Lung (tissue), 12 donors: ENCODE measurements around the gene PCID2. TPM values are rescaled to one million over a fixed set of nuclear protein-coding genes. Genes with fewer than 3 reads are reported as not detected.

Source experiments
- ATAC-seq: fragments of 200-7000 bp; cut with Tn5 transposase; one replicate; pipeline ENCODE4 v1.9.1; 2020; ENCODE audit warnings: moderate number of reproducible peaks; ENCODE audit not compliant: insufficient read depth, low FRiP score
- DNase-seq, 3 donors: peaks; one replicate each; pipeline ENCODE4 v3.0.0-alpha.2; 2013 to 2017
- H3K27ac ChIP-seq, 2 donors: one replicate each; pipeline ENCODE4 v1.5.1; 2013; ENCODE audit warnings: mild to moderate bottlenecking in 2 of 2, moderate library complexity in 2 of 2, control low read depth in 1 of 2, inconsistent platforms in 1 of 2, low read depth in 1 of 2, low read length in 1 of 2
- H3K27me3 ChIP-seq, 3 donors: one replicate each; pipeline ENCODE4 v1.5.1; 2013; ENCODE audit warnings: low read length in 2 of 3; ENCODE audit not compliant: control insufficient read depth in 3 of 3, insufficient read depth in 3 of 3
- H3K36me3 ChIP-seq, 4 donors: one replicate each; pipeline ENCODE4 v1.5.1; 2013; ENCODE audit warnings: low read length in 4 of 4, mild to moderate bottlenecking in 1 of 4, moderate library complexity in 1 of 4; ENCODE audit not compliant: control insufficient read depth in 4 of 4, insufficient read depth in 4 of 4
- H3K4me1 ChIP-seq, 5 donors: one replicate each; pipeline ENCODE4 v1.5.1; 2013; ENCODE audit warnings: low read length in 5 of 5, mild to moderate bottlenecking in 2 of 5, moderate library complexity in 1 of 5; ENCODE audit not compliant: control insufficient read depth in 5 of 5, insufficient read depth in 5 of 5
- H3K4me3 ChIP-seq: one replicate; pipeline ENCODE4 v1.5.1; 2013; ENCODE audit warnings: mild to moderate bottlenecking, control low read depth, moderate library complexity
- H3K9ac ChIP-seq, 2 donors: one replicate each; pipeline ENCODE4 v1.5.1; 2013; ENCODE audit warnings: low read length in 2 of 2, control low read depth in 1 of 2; ENCODE audit not compliant: insufficient read depth in 1 of 2
- H3K9me3 ChIP-seq, 4 donors: one replicate each; pipeline ENCODE4 v1.5.1; 2013; ENCODE audit warnings: low read length in 3 of 4, mild to moderate bottlenecking in 1 of 4, moderate library complexity in 1 of 4; ENCODE audit not compliant: control insufficient read depth in 4 of 4, insufficient read depth in 3 of 4
- CTCF ChIP-seq: IDR thresholded peaks from 2 replicates; pipeline ENCODE4 v1.5.1; 2012; ENCODE audit warnings: mild to moderate bottlenecking; ENCODE audit errors: control extremely low read depth, extremely low read depth
- WGBS, 2 donors: extraction: QIAGEN DNeasy Blood & Tissue Kit; methylation state at CpG; one replicate each; pipeline ENCODE4 v1.1.7; 2013; 5-methylcytosine and 5-hydroxymethylcytosine counted together
- polyA plus RNA-seq, 2 donors: library from polyadenylated mRNA; stranded (reverse); fragments of 200-250 nt; gene quantifications; one replicate each; pipeline ENCODE4 v1.2.1, GENCODE V29; 2013
- total RNA-seq, 2 donors: library from RNA; depleted of rRNA in 1 of 2; stranded (reverse); fragments of >200 nt in 1 of 2; gene quantifications; one replicate each; pipeline ENCODE4 v1.2.1, GENCODE V29; 2014 to 2021
- donor health status: control.
- donor health status: control.
- donor health status: Bipolar disorder and iron deficiency.
- donor health status: healthy.
- donor health status: DM: yes; HTN: yes; CAD: no.

The PCID2 gene
- total and polyA plus RNA-seq, 4 donors: 31.5 to 86.2 (median 37.3) TPM

- no peak for TF ChIP-seq CTCF
- H3K27me3 ChIP-seq: no peaks in the 10 kb centered on the region
- DNase-seq (no peak), ATAC-seq (no peak)
- H3K36me3 ChIP-seq: peaks cover 9 to 53% (median 39%) of the 10 kb centered on the region in 4 donors
- H3K4me1 ChIP-seq: peaks cover 0 to 4% (median 0%) of the 10 kb centered on the region in 5 donors
- no peak overlapping the region for H3K4me3 ChIP-seq
- no peak overlapping the region for H3K27ac ChIP-seq
- WGBS, 2 donors: 93 to 97% methylated on average over 14 of the region's 14 CpGs
- no peaks in the 10 kb centered on the region for H3K9me3 ChIP-seq
- no peak overlapping the region for H3K9ac ChIP-seq
These were observed 31.6 kb downstream of the PCID2 start for GRCh38 chr13:113176822-113177221.

GRCh38 chr13:113176280-113176679 is 32.2 kb downstream of the PCID2 start:
- DNase-seq (no peak), ATAC-seq (peak; percentile 47)
- no peak overlapping the region for H3K4me3 ChIP-seq
- H3K9ac ChIP-seq: no peak overlapping the region
- H3K4me1 ChIP-seq: peaks cover 0 to 4% (median 0%) of the 10 kb centered on the region in 5 donors
- H3K36me3 ChIP-seq: peaks cover 10 to 53% (median 41%) of the 10 kb centered on the region in 4 donors
- TF ChIP-seq CTCF: no peak
- 68 to 86% methylated on average over 4 to 5 of the region's 5 CpGs for WGBS, 2 donors
- H3K27ac ChIP-seq: no peak overlapping the region
- H3K27me3 ChIP-seq: no peaks in the 10 kb centered on the region
- H3K9me3 ChIP-seq: no peaks in the 10 kb centered on the region

GRCh38 chr13:113172419-113172926 is 36.0 kb downstream of the PCID2 start:
- 95 to 97% methylated on average over 13 of the region's 13 CpGs for WGBS, 2 donors

More at GRCh38 chr13:113172419-113172926, 36.0 kb downstream of the PCID2 start:
- Histone ChIP-seq H3K9me3 (peaks cover 0 to 4% (median 1%) of the 10 kb centered on the region in 4 donors), H3K27me3 (no peaks in the 10 kb centered on the region), H3K4me1 (no peaks in the 10 kb centered on the region), H3K9ac (no peak overlapping the region), H3K36me3 (peaks cover 7 to 29% (median 22%) of the 10 kb centered on the region in 4 donors), H3K4me3 (no peak overlapping the region), H3K27ac (no peak overlapping the region)
- ATAC-seq (no peak), DNase-seq (no peak)
- no peak for TF ChIP-seq CTCF
